Measurements from ENCODE around the gene STK24. TPM values are rescaled to one million over a fixed set of nuclear protein-coding genes. Genes with fewer than 3 reads are reported as not detected.

Gene STK24
- total RNA-seq, 1 experiment from 2014 or later, result 51.2 TPM

GRCh38 chr13:98585398-98585754 is 8.5 kb upstream of the STK24 start:
- Mint-ChIP-seq H3K27me3 (ENCODE audit: unreplicated experiment) (no peaks in the 10 kb centered on the region), H3K36me3 (ENCODE audit: insufficient read depth, unreplicated experiment) (no peaks in the 10 kb centered on the region), H3K4me1 (ENCODE audit: low read depth, unreplicated experiment) (peaks cover 9% of the 10 kb centered on the region), H3K4me3 (ENCODE audit: low read depth, unreplicated experiment) (no peak overlapping the region), H3K27ac (ENCODE audit: unreplicated experiment) (no peak overlapping the region), H3K9me3 (ENCODE audit: low read depth, unreplicated experiment) (no peaks in the 10 kb centered on the region)
- intact Hi-C loops (cut with micrococcal nuclease; ENCODE audit: unreplicated experiment), result no loop called here
- BruUV-seq (replicated peaks), result no TSS peak
- TF ChIP-seq, protein P1, sequence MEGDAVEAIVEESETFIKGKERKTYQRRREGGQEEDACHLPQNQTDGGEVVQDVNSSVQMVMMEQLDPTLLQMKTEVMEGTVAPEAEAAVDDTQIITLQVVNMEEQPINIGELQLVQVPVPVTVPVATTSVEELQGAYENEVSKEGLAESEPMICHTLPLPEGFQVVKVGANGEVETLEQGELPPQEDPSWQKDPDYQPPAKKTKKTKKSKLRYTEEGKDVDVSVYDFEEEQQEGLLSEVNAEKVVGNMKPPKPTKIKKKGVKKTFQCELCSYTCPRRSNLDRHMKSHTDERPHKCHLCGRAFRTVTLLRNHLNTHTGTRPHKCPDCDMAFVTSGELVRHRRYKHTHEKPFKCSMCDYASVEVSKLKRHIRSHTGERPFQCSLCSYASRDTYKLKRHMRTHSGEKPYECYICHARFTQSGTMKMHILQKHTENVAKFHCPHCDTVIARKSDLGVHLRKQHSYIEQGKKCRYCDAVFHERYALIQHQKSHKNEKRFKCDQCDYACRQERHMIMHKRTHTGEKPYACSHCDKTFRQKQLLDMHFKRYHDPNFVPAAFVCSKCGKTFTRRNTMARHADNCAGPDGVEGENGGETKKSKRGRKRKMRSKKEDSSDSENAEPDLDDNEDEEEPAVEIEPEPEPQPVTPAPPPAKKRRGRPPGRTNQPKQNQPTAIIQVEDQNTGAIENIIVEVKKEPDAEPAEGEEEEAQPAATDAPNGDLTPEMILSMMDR (IDR thresholded peaks at IDR 0.05; ENCODE audit: unreplicated experiment), result no peak
- CTCF ChIA-PET, result no interaction called here
- DNase-seq, result no peak

GRCh38 chr13:98584668-98585397 is 7.9 kb upstream of the STK24 start:
- no peak overlapping the region for H3K27ac Mint-ChIP-seq (ENCODE audit: unreplicated experiment)
- CTCF ChIA-PET, result no interaction called here
- no peaks in the 10 kb centered on the region for H3K9me3 Mint-ChIP-seq (ENCODE audit: low read depth, unreplicated experiment)
- TF ChIP-seq, protein P1 (IDR thresholded peaks at IDR 0.05; ENCODE audit: unreplicated experiment), result no peak
- H3K4me1 Mint-ChIP-seq (ENCODE audit: low read depth, unreplicated experiment), result peaks cover 9% of the 10 kb centered on the region
- intact Hi-C loops (cut with micrococcal nuclease; ENCODE audit: unreplicated experiment), result no loop called here
- no peak overlapping the region for H3K4me3 Mint-ChIP-seq (ENCODE audit: low read depth, unreplicated experiment)
- no peaks in the 10 kb centered on the region for H3K27me3 Mint-ChIP-seq (ENCODE audit: unreplicated experiment)
- DNase-seq, result no peak
- BruUV-seq (replicated peaks), result no TSS peak
- no peaks in the 10 kb centered on the region for H3K36me3 Mint-ChIP-seq (ENCODE audit: insufficient read depth, unreplicated experiment)

DNA sequence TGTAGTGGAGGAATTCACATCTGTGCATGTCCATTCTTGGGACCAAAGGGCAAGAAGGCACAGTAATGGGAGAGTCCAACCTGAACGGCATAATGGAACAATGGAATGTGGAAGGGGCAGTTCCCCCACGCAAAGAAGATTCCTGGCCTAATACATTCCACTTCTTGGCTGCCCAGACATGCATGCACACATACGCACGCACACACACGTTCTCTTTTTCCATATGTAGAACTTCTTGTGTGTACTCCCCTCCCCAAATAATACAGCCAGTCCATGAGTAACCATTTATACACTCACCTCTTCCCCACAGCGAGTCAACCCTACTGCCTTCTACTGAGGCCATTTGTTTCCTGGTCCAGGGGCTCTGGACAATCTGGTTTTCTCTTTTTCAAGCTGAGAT is 6.0 kb upstream of the STK24 start:
- intact Hi-C loops (cut with micrococcal nuclease; ENCODE audit: unreplicated experiment), result no loop called here
- TF ChIP-seq, protein P1 (IDR thresholded peaks at IDR 0.05; ENCODE audit: unreplicated experiment), result no peak
- Mint-ChIP-seq H3K9me3 (ENCODE audit: low read depth, unreplicated experiment) (no peaks in the 10 kb centered on the region), H3K4me3 (ENCODE audit: low read depth, unreplicated experiment) (no peak overlapping the region), H3K4me1 (ENCODE audit: low read depth, unreplicated experiment) (peaks cover 9% of the 10 kb centered on the region), H3K27me3 (ENCODE audit: unreplicated experiment) (no peaks in the 10 kb centered on the region), H3K36me3 (ENCODE audit: insufficient read depth, unreplicated experiment) (peaks cover 1% of the 10 kb centered on the region), H3K27ac (ENCODE audit: unreplicated experiment) (no peak overlapping the region)
- BruUV-seq (replicated peaks), result no TSS peak
- no peak for DNase-seq
- CTCF ChIA-PET, result no interaction called here

GRCh38 chr13:98581971-98582702 is 5.2 kb upstream of the STK24 start:
- H3K27me3 Mint-ChIP-seq (ENCODE audit: unreplicated experiment), result no peaks in the 10 kb centered on the region
- no peak for DNase-seq
- H3K4me3 Mint-ChIP-seq (ENCODE audit: low read depth, unreplicated experiment), result no peak overlapping the region
- CTCF ChIA-PET, result no interaction called here
- intact Hi-C loops (cut with micrococcal nuclease; ENCODE audit: unreplicated experiment), result no loop called here
- TF ChIP-seq, protein P1 (IDR thresholded peaks at IDR 0.05; ENCODE audit: unreplicated experiment), result no peak
- H3K9me3 Mint-ChIP-seq (ENCODE audit: low read depth, unreplicated experiment), result no peaks in the 10 kb centered on the region
- H3K27ac Mint-ChIP-seq (ENCODE audit: unreplicated experiment), result no peak overlapping the region
- BruUV-seq (replicated peaks), result no TSS peak
- peaks cover 8% of the 10 kb centered on the region for H3K36me3 Mint-ChIP-seq (ENCODE audit: insufficient read depth, unreplicated experiment)
- peaks cover 9% of the 10 kb centered on the region for H3K4me1 Mint-ChIP-seq (ENCODE audit: low read depth, unreplicated experiment)

Measured in Calu3 (cell line).